Activated T-cell treated with anti-CD3 and anti-CD28 coated beads, Interleukin-2, amount 50 U/mL, for 48 hours (primary cell): ENCODE results near the gene EML5.
"Not testable (repeated sequence)": the region's sequence is repeated elsewhere in the genome, so short reads cannot be mapped to it uniquely, and the experiment has no call there.

Experiments used
- DNase-seq, 2 experiments: peaks; one replicate each; pipeline ENCODE4 v3.0.0-alpha.2; 2020

EML5 gene

GRCh38 chr14:88792473-88793258, at the start of gene EML5:
Gene EML5 (minus strand): TSS chr14:88792953. CDS start chr14:88792503, 450 bp downstream.
- peak; percentile 86 to 88 for DNase-seq

- DNase-seq = no peak
These were observed 49.7 kb upstream of the EML5 start for GRCh38 chr14:88842414-88842813.

GRCh38 chr14:88841741-88842140, 49.0 kb upstream of the EML5 start:
- DNase-seq = no peak

DNA sequence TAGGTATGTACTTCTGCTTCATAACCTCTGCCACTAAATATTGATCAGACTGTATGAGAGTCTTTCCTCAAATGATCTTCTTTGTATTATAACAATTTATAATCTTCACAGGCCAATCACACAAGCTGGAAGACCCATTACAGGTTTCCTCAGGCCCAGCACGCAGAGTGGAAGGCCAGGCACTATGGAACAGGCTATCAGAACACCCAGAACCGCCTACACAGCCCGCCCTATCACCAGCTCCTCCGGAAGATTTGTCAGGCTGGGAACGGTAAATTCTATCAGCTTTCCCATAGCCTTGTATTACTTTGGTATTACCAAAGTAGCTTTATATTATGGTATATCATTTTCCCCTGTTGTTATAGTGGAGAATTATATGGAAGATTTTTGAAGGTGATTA, 48.2 kb upstream of the EML5 start:
- no peak for DNase-seq

- no peak for DNase-seq
These were observed 45.3 kb upstream of the EML5 start for GRCh38 chr14:88838015-88838414.

DNA sequence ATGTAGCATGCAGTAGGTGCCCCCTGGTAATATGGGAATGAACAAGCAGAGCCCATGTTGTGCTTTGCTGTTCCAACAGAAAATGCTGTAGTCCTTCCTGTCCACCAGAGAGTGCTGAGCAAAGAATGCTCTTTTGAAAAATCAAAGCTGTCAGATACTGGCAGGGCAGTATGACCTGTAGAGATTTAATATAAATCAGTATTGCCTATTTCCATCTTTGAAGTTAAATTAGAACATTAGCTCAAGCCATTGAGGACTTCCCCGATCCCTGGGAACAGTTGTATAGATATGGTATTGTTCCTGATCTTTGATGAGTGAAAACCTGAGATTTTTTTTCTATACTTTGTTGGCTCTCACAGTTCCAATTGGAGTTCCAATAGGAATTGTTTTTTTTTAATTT, 44.7 kb upstream of the EML5 start:
- no peak for DNase-seq

- no peak for DNase-seq
These were observed 42.9 kb upstream of the EML5 start for GRCh38 chr14:88835661-88836060.

DNA sequence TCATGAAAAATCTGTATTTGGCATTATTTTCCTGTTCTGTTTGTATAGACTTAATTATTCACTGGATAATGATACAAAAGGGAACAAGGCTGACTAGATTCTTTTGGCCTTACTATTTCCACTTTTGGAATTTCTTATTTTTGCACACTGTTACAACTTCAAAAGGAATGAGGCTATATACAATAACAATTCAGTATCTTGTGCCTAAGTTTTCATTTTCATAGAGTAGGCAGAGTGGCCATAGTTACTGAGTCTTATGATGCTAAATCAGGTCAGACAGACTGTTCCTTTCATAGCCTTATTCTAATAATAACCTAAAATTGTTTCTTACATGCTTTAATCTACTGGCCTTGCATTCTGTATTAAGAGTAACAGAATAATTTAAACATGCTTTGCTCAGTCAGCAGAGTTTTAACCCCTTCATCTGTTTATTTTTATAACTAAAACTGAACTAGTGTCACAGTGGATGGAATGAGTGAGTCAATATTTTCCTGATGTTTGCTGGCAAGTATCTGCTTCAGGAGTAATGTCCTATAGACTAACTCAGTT, 42.2 kb upstream of the EML5 start:
- DNase-seq = no peak

DNA sequence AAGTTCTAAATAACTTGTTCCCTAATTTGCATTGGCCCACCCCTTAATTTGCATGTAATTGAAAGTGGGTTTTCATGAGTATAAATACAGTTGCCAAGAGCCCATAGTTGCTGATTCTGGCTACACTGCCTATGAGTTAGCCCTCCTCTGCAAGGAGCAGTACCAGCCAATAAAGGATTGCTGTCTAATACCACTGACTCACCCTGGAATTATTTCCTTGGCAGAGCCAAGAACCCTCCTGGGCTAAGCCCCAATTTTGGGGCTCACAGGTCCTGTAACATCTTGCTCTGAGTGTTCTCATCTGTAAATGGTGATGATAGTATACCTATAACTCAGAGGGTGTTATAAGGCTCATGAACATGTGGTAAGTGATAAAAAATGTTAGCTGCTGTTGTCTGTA, 38.5 kb upstream of the EML5 start:
- DNase-seq = no peak

DNA sequence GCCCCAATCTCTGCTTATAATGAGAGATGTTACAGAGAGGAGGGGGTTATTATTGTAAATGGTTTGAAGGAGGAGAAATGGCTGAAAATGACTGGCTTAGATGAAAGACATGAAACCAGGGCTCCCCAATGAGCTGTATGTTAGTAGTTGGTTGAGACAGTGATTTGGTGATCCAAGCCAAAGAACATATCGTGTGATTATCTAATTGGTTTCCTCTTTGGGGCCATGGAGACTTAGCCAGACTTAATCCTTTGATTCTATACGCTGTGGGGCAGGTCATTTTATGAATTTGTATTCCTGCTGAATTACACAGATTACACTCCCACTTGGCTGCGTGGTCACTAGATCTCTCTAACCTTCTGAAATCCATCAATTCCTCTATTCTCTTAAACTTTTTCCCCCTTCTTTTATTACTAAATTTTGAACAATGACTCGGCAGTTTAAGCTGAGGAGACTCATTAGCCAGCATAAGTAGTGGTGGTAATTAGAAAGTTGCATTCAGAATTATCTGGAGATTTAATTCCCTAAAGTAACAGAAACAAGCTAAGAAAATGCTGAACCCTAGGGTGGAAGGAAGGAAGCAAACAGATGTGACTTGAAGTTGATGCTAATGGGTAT, 37.0 kb upstream of the EML5 start:
- DNase-seq = no peak

- DNase-seq = no peak
These were observed 36.4 kb upstream of the EML5 start for GRCh38 chr14:88829188-88829587.

GRCh38 chr14:88825503-88825902, 32.8 kb upstream of the EML5 start:
- no peak for DNase-seq

- no peak for DNase-seq
These were observed 32.3 kb upstream of the EML5 start for GRCh38 chr14:88825078-88825458.

DNA sequence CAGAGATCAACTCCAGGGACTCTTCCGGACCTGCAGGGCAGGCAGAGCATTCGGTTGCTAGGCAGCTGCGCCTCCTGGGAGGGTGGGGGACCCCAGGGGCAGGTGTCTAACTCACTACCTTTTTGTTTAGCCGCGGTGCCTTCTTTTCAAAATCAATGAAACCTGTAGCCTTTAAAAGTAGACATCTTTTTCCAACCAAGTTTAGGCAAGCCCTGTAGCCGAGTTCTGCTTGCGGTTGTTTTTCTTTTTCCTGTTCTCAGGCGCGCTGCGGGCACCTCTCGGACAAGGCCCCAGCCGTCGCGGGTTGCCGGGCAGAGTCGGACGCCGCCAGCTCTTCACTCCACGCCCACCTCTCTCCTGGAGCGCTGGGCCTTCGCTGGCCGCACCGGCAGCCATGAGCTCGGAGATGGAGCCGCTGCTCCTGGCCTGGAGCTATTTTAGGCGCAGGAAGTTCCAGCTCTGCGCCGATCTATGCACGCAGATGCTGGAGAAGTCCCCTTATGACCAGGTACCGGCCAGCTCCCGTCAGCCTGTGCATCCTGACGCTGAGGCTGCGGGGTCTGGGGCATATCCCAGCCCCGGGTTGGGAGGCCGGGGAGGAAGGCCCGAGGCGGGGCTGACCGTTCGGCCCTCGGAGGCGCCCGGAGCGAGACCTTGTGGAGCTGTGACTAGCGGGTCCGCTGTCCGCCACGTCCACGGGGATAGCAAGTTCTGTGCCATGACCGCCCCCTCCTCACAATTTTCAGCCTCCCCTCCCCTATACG, 31.7 kb upstream of the EML5 start, which contains the start of gene TTC8:
Gene TTC8 (plus strand): TSS at position 338 of the 764 bp plus-strand sequence. CDS start 57 bp downstream, at position 395.
- peak; percentile 86 to 88 for DNase-seq

DNA sequence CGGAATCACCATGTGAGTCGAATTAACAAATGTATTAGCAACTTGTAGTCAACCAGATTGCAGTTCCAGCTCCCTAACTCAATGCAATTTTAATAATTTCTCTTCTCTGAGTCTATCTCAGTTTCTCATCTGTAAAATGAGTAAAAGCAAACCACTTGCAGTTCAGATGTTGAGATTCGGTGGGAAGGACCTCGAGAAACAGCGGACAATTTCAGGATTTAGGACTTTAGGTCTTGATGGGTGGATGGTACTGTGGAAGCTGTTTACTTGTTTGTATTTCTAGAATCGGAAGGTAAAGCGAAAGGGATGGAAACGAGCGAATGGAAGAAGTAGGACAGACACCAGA, 31.2 kb upstream of the EML5 start:
- DNase-seq = no peak

DNA sequence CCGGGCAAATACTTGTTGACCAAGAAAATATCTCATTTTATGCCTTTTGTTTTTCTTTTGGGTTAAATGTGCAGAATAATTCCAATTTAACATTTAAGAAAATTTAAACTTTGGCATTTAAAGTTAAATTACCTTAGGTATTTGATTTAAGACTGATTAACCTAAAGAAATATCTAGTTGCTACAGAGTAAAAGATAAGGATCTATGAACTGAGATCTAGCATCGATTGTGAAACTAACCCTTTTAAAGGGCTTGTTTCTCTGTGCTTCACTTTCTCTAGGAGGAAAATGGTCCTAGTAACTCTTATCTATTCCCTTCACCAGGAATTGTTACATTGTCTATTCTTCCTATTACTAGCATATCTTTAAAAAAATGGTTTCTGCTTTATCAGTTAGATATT, 29.1 kb upstream of the EML5 start:
- no peak for DNase-seq

- DNase-seq = no peak
These were observed 28.6 kb upstream of the EML5 start for GRCh38 chr14:88821378-88821777.

DNA sequence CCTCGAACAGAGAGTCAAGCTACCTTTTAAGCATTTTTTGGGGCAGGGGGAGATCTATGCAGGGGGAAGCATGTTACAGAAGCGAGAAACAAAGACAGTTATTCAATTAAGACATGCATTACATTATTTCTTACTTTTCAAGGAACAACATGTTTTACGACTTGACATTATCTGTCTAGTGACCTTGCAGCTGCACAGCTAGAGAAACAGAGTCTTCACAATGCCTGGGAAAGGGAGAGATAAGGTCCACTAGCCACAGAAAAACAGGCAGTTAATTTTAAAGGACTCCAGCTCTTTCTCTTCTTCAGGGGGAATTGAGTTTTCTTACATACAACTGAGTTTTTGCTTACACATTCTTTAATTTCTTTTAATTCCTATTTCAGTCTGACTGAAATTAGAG, 26.9 kb upstream of the EML5 start:
- DNase-seq = not testable (repeated sequence)

DNA sequence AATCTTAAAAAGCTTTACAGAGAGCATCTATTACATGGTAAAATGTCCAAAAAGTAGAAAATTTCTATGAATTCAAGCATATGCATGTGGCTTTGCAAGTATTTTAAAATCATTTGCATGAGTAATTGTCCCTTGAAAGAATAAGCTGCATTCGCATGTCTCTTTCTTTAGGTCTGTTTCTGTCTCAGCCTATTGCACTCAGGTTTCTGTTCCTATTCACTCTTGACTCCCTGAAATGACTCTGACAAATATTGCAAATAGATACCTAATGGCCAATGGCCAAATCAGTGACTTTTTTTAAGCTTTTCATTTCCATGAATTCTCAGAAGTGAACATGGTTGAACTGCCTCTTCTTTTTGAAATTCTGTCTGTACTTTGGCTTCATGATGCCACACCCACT, 25.3 kb upstream of the EML5 start:
- DNase-seq = no peak

GRCh38 chr14:88815980-88816379, 23.2 kb upstream of the EML5 start:
- no peak for DNase-seq

DNA sequence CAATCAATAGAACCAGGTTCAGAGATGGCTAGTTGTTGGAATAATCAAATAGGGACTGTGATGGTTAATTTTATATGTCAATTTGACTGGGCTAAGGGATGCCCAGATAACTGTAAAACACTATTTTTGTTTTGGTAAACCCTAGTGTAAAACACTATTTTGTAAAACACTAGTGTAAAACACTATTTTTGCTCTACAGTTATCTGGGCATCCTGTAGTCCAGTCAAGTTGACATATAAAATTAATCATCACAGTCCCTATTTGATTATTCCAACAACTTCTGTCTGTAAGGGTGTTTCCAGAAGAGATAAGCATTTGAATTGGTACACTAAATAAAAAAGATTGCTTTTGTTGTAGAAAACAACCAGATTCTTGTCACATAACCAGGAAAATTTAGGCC, 15.6 kb upstream of the EML5 start:
- no peak for DNase-seq

- DNase-seq = no peak
These were observed 11.7 kb upstream of the EML5 start for GRCh38 chr14:88804477-88804876.

GRCh38 chr14:88804035-88804434, 11.3 kb upstream of the EML5 start:
- DNase-seq = no peak

DNA sequence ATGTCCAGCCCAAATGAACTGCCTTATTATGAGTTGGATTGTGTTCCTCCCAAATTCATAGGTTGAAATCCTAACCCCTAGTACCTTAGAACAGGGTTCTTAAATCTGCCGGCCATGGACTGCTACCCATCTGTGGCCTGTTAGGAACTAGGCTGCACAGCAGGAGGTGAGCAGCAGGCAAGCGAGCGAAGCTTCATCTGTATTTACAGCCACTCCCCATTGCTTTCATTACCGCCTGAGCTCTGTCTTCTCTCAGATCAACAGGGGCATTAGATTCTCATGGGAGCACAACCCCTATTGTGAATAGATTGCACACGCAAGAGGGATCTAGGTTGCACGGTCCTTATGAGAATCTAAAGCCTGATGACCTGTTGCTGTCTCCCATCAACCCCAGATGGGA, 9.8 kb upstream of the EML5 start:
- no peak for DNase-seq
